HFF-Myc (cell line): Measurements from ENCODE around the gene DYNLT4.

ENCODE experiments used
- DNase-seq: peaks from one replicate; pipeline ENCODE4 v3.0.0-alpha.2; 2011; ENCODE audit warnings: low read depth; ENCODE audit errors: extremely low read depth
- H3K4me3 ChIP-seq: replicated peaks from 2 replicates; pipeline ENCODE4 v1.5.1; 2011; ENCODE audit warnings: low read depth, mild to moderate bottlenecking, control low read depth, low read length
- TF ChIP-seq, protein P1 (sequence below): IDR thresholded peaks from 2 replicates; pipeline ENCODE4 v1.5.1; 2012; ENCODE audit warnings: mild to moderate bottlenecking, low read depth, low read length, control low read depth; ENCODE audit errors: missing control alignments

DYNLT4 gene

DNA sequence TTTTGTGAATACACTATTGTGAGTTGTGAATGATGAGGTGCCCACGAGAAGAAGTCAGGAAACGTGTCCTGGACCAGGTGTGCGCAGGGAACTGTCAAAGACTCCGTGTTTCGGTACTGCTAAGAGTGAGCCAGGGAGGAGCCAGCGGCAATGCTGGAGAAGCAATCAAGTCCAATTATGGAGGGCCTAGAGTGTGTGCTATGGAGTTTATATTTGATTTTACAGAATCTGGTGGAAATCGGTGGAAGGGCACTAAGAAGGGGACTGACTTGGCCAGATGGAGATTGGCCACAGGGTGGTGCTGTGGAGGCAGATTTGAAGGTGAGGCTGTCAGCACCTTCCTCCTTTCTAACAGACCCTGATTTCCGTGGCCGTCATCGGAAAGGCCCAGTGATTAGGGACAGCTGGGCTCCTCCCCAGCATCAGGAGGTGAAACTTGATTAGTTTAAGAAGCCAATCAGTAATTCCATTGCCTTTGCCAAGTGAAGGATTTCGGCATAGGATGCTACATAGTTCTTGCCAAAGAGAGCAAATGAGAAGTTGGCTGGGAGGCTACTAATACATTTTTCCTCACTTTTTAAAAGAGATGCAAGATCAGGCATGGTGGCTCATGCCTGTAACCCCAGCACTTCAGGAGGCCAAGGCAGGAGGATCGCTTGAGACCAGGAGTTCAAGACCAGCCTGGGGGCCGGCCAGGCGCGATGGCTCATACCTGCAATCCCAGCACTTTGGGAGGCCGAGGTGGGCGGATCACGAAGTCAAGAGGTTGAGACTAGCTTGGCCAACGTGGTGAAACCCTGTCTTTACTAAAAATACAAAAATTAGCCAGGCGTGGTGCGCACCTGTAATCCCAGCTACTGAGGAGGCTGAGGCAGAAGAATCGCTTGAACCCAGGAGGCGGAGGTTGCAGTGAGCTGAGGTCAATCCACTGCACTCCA, 28.9 kb upstream of the DYNLT4 start:
- TF ChIP-seq, protein P1, sequence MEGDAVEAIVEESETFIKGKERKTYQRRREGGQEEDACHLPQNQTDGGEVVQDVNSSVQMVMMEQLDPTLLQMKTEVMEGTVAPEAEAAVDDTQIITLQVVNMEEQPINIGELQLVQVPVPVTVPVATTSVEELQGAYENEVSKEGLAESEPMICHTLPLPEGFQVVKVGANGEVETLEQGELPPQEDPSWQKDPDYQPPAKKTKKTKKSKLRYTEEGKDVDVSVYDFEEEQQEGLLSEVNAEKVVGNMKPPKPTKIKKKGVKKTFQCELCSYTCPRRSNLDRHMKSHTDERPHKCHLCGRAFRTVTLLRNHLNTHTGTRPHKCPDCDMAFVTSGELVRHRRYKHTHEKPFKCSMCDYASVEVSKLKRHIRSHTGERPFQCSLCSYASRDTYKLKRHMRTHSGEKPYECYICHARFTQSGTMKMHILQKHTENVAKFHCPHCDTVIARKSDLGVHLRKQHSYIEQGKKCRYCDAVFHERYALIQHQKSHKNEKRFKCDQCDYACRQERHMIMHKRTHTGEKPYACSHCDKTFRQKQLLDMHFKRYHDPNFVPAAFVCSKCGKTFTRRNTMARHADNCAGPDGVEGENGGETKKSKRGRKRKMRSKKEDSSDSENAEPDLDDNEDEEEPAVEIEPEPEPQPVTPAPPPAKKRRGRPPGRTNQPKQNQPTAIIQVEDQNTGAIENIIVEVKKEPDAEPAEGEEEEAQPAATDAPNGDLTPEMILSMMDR = peak; percentile 91
- DNase-seq = peak; percentile 61
- no peak overlapping the region for H3K4me3 ChIP-seq

- no peak for DNase-seq
- TF ChIP-seq, protein P1 = no peak
- H3K4me3 ChIP-seq = no peak overlapping the region
Observed at GRCh38 chr1:44834328-44834727, 27.2 kb upstream of the DYNLT4 start.

DNA sequence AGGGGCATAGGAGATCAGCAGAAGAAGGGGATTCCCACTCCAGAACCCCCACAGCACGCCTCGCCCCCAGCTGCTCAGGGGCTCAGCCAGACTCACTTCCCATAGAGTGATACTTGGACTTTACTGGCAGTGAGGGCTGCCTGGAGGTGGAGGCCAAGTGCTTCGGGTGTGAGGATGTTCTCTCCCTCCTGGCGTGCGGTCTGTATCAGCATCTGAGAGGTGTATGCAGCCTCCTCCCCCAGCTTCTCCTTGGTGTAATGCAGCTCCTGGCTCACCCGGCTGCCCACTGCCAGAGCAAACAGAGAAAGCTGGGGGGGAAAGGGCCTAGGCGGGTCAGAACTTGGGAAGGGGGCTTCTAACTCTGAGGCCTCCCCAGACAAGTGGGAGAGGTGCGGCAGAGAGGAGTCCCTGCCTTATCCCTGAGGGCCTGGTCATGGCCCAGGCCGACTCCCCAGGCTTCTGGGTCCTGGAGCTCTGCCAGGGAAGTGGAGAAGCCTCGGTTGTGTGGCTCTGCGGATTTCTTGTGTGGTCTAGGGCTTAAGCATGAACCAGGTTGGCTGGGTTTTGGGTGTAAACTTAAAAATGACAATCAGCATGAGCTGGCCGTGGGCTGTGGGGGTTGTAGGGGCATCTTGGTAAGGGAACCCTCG, 25.0 kb upstream of the DYNLT4 start:
- TF ChIP-seq, protein P1 = no peak
- no peak for DNase-seq
- no peak overlapping the region for H3K4me3 ChIP-seq

- TF ChIP-seq, protein P1 = no peak
- H3K4me3 ChIP-seq = no peak overlapping the region
- no peak for DNase-seq
Observed at GRCh38 chr1:44831516-44831915, 24.4 kb upstream of the DYNLT4 start.

DNA sequence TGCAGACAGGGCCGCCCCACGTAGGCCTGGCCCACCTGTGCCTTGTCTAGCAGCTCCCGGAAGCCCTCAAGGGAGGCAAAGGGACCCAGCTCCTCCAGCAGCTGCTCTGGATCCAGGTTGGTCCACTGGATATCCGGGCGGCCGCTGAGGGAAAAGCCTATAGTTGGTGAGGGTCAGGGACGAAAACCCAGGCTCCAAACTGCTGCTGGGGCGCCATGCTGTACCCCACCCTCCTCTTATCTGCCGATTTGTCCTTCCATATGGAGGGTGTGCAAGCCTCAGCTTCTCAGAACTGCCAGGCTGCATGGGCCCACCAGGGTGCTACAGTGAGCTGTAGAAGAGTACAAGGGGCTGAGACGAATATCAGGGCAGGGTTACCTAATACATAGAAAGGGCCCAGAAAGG, 23.8 kb upstream of the DYNLT4 start:
- H3K4me3 ChIP-seq = no peak overlapping the region
- TF ChIP-seq, protein P1 = no peak
- DNase-seq = no peak

DNA sequence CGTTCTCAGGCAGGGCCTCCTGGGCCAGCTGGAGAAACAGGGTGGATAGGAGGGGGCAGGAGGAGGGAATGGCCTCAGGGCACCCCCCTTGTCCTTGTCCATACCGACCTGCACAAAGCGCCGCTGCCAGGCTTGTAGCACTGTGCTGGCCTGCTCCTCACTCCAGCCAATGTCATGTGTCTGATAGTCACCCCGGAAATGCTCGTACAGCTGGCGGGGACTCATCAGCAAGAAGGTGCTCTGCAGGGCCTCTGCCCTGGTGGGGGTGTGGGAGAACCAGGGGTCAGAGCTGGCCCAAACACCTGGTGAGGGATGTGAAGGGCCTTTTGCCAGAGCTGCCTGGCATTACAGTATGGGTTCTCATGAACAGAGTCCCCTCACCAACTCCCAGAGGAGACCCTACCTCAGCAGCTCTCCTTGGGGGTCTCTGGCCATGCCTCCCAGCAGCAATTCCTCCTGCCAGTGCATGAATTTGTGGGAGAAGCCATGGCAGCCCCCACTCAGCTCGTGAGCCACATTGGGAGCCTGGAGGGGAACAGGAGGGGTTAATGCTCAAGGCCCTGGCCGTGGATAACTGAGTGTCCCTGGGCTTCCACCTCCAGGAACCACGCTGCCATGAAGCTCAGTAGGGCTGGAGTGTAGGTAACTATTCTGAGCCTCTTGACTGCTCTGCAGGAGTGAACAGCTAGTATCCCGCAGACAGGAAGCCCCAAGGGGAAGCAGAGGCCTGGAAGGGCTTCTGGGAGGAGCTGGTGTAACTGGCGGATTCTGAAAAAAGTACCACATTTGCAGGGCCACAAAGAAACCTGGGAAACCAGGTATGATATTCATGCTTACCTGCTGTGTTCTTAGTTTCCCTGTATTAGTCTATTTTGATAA, 22.6 kb upstream of the DYNLT4 start:
- DNase-seq = no peak
- TF ChIP-seq, protein P1 = no peak

More for the DNA sequence above, 22.6 kb upstream of the DYNLT4 start:
- no peak overlapping the region for H3K4me3 ChIP-seq
